Erythroblast (primary cell): ENCODE measurements around the gene STK36.
A peak's percentile ranks its signal among the peaks of the same experiment; 100 is the strongest.

Source experiments
- DNase-seq, 2 experiments: peaks; one replicate each; lab custom pipeline; 2025; lab: John Stamatoyannopoulos, UW
- GATA1 ChIP-seq: IDR thresholded peaks from 2 replicates; pipeline ENCODE4 v1.6.1; 2011; ENCODE audit warnings: low read depth, mild to moderate bottlenecking, control low read depth, low read length, moderate library complexity
- POLR2A ChIP-seq: IDR thresholded peaks from 2 replicates; pipeline ENCODE4 v1.6.1; 2011; ENCODE audit warnings: mild to moderate bottlenecking, low read length

The STK36 gene

GRCh38 chr2:218691234-218691633, 19.3 kb downstream of the STK36 start:
- no peak for TF ChIP-seq POLR2A
- DNase-seq, result no peak

- TF ChIP-seq GATA1 (no peak), POLR2A (no peak)
- DNase-seq, result no peak
Measured at GRCh38 chr2:218694405-218695145, 22.7 kb downstream of the STK36 start.

GRCh38 chr2:218698885-218699284, 27.0 kb downstream of the STK36 start:
- no peak for DNase-seq
- no peak for TF ChIP-seq GATA1
- no peak for TF ChIP-seq POLR2A

- no peak for DNase-seq
- TF ChIP-seq POLR2A (no peak), GATA1 (no peak)
Measured at GRCh38 chr2:218701806-218702205, 29.9 kb downstream of the STK36 start.

GRCh38 chr2:218703341-218703740, 31.5 kb downstream of the STK36 start:
- DNase-seq, result no peak
- no peak for TF ChIP-seq POLR2A
- no peak for TF ChIP-seq GATA1

GRCh38 chr2:218708086-218708485, 36.2 kb downstream of the STK36 start:
- TF ChIP-seq POLR2A (no peak), GATA1 (no peak)
- no peak for DNase-seq

GRCh38 chr2:218709908-218710307, 38.0 kb downstream of the STK36 start:
- DNase-seq, result no peak
- no peak for TF ChIP-seq POLR2A
- no peak for TF ChIP-seq GATA1

- TF ChIP-seq GATA1 (no peak), POLR2A (no peak)
Measured at GRCh38 chr2:218710334-218710686, 38.4 kb downstream of the STK36 start.

GRCh38 chr2:218710687-218711549, 39.0 kb downstream of the STK36 start, which contains the start of gene TTLL4:
TSS of gene TTLL4 (plus strand) at chr2:218710835. CDS start at chr2:218737677, 26,842 bp downstream.
- peak; percentile 67 for TF ChIP-seq POLR2A
- no peak for TF ChIP-seq GATA1
- peak; percentile 97 to 99 for DNase-seq

More at GRCh38 chr2:218710334-218710686, 38.4 kb downstream of the STK36 start:
- DNase-seq, result no peak

GRCh38 chr2:218711550-218711929, 39.7 kb downstream of the STK36 start:
- DNase-seq, result peak; percentile 23 to 48
- TF ChIP-seq GATA1 (no peak), POLR2A (no peak)

GRCh38 chr2:218713922-218714321, 42.0 kb downstream of the STK36 start:
- no peak for DNase-seq
- TF ChIP-seq POLR2A (no peak), GATA1 (no peak)

- no peak for DNase-seq
- TF ChIP-seq GATA1 (no peak), POLR2A (no peak)
Measured at GRCh38 chr2:218716070-218716469, 44.2 kb downstream of the STK36 start.

- peak in 1 of 2 experiments; percentile 42 for DNase-seq
- TF ChIP-seq POLR2A (no peak), GATA1 (no peak)
Measured at GRCh38 chr2:218717262-218717661, 45.4 kb downstream of the STK36 start.

GRCh38 chr2:218718058-218718457, 46.2 kb downstream of the STK36 start:
- TF ChIP-seq POLR2A (no peak), GATA1 (no peak)

More at GRCh38 chr2:218718058-218718457, 46.2 kb downstream of the STK36 start:
- no peak for DNase-seq
